Uterus (tissue), 2 donors: Measurements from ENCODE around the gene NRM.

Source experiments
- CTCF ChIP-seq, 4 experiments: fragments of 200-600 bp in 2 of 4; fragments of 450-650 bp in 2 of 4; sonication (generic) in 2 of 4; IDR thresholded peaks; one replicate each; pipeline ENCODE4 v1.5.1; 2016 to 2019; ENCODE audit warnings: antibody characterized with exemption in 4 of 4, mild to moderate bottlenecking in 2 of 4, moderate library complexity in 1 of 4
- POLR2A ChIP-seq, 2 donors: fragments of 450-650 bp; IDR thresholded peaks; one replicate each; pipeline ENCODE4 v1.6.1; 2016; ENCODE audit warnings: antibody characterized with exemption in 2 of 2, mild to moderate bottlenecking in 1 of 2, moderate library complexity in 1 of 2

- no peak for TF ChIP-seq CTCF (IDR thresholded peaks at IDR 0.05)
- TF ChIP-seq POLR2A (IDR thresholded peaks at IDR 0.05), result no peak
Measured at GRCh38 chr6:30643656-30644055, 47.1 kb downstream of the NRM start.
